CD4-positive, alpha-beta T cell treated with Interferon gamma for 1 hour (primary cell): ENCODE results near the gene YPEL3.
"Not testable (repeated sequence)": the region's sequence is repeated elsewhere in the genome, so short reads cannot be mapped to it uniquely, and the experiment has no call there.

Source experiments
- DNase-seq: peaks from one replicate; pipeline ENCODE4 v3.0.0-alpha.2; 2020

Gene YPEL3

GRCh38 chr16:30116291-30117207 is 20.5 kb upstream of the YPEL3 start:
- no peak for DNase-seq

- no peak for DNase-seq
Measured at GRCh38 chr16:30115238-30115637, 19.2 kb upstream of the YPEL3 start.

- not testable (repeated sequence) for DNase-seq
Measured at GRCh38 chr16:30114833-30115232, 18.8 kb upstream of the YPEL3 start.

- no peak for DNase-seq
Measured at GRCh38 chr16:30114411-30114810, 18.4 kb upstream of the YPEL3 start.

- DNase-seq, result no peak
Measured at GRCh38 chr16:30113711-30114333, 17.8 kb upstream of the YPEL3 start.

GRCh38 chr16:30113031-30113710 is 17.2 kb upstream of the YPEL3 start, which contains the start of gene GDPD3:
TSS of gene GDPD3 (minus strand) at chr16:30113537. CDS start at chr16:30113478, 59 bp downstream.
- no peak for DNase-seq

GRCh38 chr16:30112197-30113030 is 16.4 kb upstream of the YPEL3 start:
- DNase-seq, result peak; percentile 37

- no peak for DNase-seq
Measured at GRCh38 chr16:30110661-30111060, 14.6 kb upstream of the YPEL3 start.

- no peak for DNase-seq
Measured at GRCh38 chr16:30108059-30108850, 12.2 kb upstream of the YPEL3 start.

- DNase-seq, result no peak
Measured at GRCh38 chr16:30104492-30104891, 8.5 kb upstream of the YPEL3 start.

GRCh38 chr16:30104090-30104489 is 8.1 kb upstream of the YPEL3 start:
- DNase-seq, result no peak

GRCh38 chr16:30096862-30097563 is 1.0 kb upstream of the YPEL3 start:
- DNase-seq, result peak; percentile 38

GRCh38 chr16:30095166-30096078 is 591 bp downstream of the YPEL3 start:
- DNase-seq, result no peak

- DNase-seq, result no peak
Measured at GRCh38 chr16:30094541-30095165, 1.4 kb downstream of the YPEL3 start.

GRCh38 chr16:30092373-30093010 is 3.5 kb downstream of the YPEL3 start:
- DNase-seq, result peak; percentile 89

- DNase-seq, result peak; percentile 91
Measured at GRCh38 chr16:30091474-30092372, 4.3 kb downstream of the YPEL3 start, which contains the start of gene TBX6. TSS of gene TBX6 (minus strand) at chr16:30091924. CDS start at chr16:30091193, 731 bp downstream.

- no peak for DNase-seq
Measured at GRCh38 chr16:30090610-30091331, 5.2 kb downstream of the YPEL3 start.
